HTERT RPE-1 (cell line): ENCODE results near the gene ARHGEF17.

ENCODE experiments used
- in situ Hi-C: fragments of 300-500 bp; cut with MboI; formaldehyde crosslinking; loops from 4 replicates; pipeline ENCODE4 v1.14.3; 2020; ENCODE audit warnings: low sequenced_read_pairs

The ARHGEF17 gene

GRCh38 chr11:73331138-73331916 is 23.3 kb downstream of the ARHGEF17 start:
- in situ Hi-C loops = no loop called here

GRCh38 chr11:73333173-73333572 is 25.1 kb downstream of the ARHGEF17 start:
- in situ Hi-C loops = no loop called here

- in situ Hi-C loops = no loop called here
Observed at GRCh38 chr11:73333640-73334383, 25.7 kb downstream of the ARHGEF17 start.

GRCh38 chr11:73334384-73335203 is 26.5 kb downstream of the ARHGEF17 start:
- in situ Hi-C loops = no loop called here

- in situ Hi-C loops = no loop called here
Observed at GRCh38 chr11:73335204-73335923, 27.3 kb downstream of the ARHGEF17 start.

GRCh38 chr11:73337846-73338245 is 29.8 kb downstream of the ARHGEF17 start:
- in situ Hi-C loops = no loop called here

GRCh38 chr11:73338279-73338678 is 30.2 kb downstream of the ARHGEF17 start:
- in situ Hi-C loops = no loop called here

GRCh38 chr11:73340164-73340563 is 32.1 kb downstream of the ARHGEF17 start:
- in situ Hi-C loops = no loop called here

- in situ Hi-C loops = no loop called here
Observed at GRCh38 chr11:73342633-73343032, 34.6 kb downstream of the ARHGEF17 start.

GRCh38 chr11:73343076-73343873 is 35.2 kb downstream of the ARHGEF17 start:
- in situ Hi-C loops = no loop called here

- in situ Hi-C loops = no loop called here
Observed at GRCh38 chr11:73344191-73344607, 36.1 kb downstream of the ARHGEF17 start.

GRCh38 chr11:73345481-73346160 is 37.5 kb downstream of the ARHGEF17 start:
- in situ Hi-C loops = no loop called here

GRCh38 chr11:73346186-73346935 is 38.3 kb downstream of the ARHGEF17 start:
- in situ Hi-C loops = no loop called here

- in situ Hi-C loops = no loop called here
Observed at GRCh38 chr11:73347067-73347466, 39.0 kb downstream of the ARHGEF17 start.

- in situ Hi-C loops = no loop called here
Observed at GRCh38 chr11:73348838-73349237, 40.8 kb downstream of the ARHGEF17 start.

GRCh38 chr11:73349633-73350032 is 41.6 kb downstream of the ARHGEF17 start:
- in situ Hi-C loops = no loop called here

- in situ Hi-C loops = no loop called here
Observed at GRCh38 chr11:73350908-73351636, 43.0 kb downstream of the ARHGEF17 start.

GRCh38 chr11:73353422-73353821 is 45.3 kb downstream of the ARHGEF17 start:
- in situ Hi-C loops = no loop called here
